GM19239 (cell line): ENCODE measurements around the gene COLGALT1.
"Not testable (repeated sequence)": the region's sequence is repeated elsewhere in the genome, so short reads cannot be mapped to it uniquely, and the experiment has no call there.

ENCODE experiments used
- DNase-seq: peaks from one replicate; pipeline ENCODE4 v3.0.0; 2011; ENCODE audit warnings: low spot score; ENCODE audit not compliant: insufficient read length
- FAIRE-seq: peaks from 2 replicates; lab custom pipeline; 2011; peaks lifted over from hg19 to GRCh38; lab: Jason Lieb, UNC

Gene COLGALT1

DNA sequence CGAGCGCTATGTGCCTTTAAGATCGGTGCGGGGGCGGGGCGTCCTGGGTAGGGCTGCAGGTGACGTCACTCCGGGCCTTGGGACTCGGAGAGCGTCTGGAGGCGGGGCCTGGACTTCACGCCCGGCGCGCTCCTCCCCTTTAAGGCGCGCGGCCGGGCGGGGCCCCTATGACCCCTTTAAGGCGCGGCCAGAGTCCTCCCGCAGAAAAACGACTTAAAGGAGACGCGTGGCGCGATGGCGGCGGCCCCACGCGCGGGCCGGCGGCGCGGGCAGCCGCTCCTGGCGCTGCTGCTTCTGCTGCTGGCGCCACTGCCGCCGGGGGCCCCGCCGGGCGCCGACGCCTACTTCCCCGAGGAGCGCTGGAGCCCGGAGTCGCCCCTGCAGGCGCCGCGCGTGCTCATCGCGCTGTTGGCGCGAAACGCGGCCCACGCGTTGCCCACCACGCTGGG, at the start of gene COLGALT1:
Gene COLGALT1 (plus strand): TSS at position 170 of the 449 bp plus-strand sequence. CDS start 65 bp downstream, at position 235.
- DNase-seq (peak; percentile 98), FAIRE-seq (no peak)

DNA sequence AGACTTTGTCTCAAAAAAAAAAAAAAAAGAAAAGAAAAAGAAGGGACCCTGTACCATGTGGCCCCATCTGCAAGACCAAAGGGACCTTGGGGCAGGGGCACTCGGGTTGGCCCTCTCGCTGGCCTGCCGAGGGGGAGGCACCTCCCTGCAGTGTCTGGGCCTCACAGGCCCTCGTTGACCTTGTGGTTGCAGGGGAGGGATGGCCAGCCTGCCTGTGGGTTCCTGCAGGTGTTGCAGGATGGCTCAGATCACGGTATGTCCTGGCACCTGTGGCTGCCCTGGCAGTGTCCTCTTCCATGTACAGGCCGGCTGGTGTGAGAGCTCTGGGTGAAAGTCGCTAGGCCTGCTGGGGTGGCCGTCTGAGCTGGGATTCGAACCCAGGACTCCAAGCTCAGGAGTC, 48.7 kb upstream of the COLGALT1 start:
- no peak for FAIRE-seq
- DNase-seq = no peak

DNA sequence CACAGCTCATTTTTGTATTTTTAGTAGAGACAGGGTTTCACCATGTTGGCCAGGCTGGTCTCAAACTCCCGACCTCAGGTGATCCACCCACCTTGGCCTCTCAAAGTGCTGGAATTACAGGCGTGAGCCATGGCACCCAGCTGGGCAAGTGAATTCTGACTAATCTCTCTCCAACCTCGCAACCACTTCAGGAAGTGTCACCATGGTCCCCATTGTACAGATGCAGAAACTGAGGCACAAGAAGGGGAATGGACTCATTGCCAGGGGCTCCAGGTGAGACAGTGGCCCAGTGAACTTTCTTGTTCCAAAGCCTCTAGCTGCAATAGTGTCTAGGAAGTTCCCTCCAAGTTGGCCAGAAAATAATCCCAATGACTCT, 46.9 kb upstream of the COLGALT1 start:
- DNase-seq, FAIRE-seq: not testable (repeated sequence)

DNA sequence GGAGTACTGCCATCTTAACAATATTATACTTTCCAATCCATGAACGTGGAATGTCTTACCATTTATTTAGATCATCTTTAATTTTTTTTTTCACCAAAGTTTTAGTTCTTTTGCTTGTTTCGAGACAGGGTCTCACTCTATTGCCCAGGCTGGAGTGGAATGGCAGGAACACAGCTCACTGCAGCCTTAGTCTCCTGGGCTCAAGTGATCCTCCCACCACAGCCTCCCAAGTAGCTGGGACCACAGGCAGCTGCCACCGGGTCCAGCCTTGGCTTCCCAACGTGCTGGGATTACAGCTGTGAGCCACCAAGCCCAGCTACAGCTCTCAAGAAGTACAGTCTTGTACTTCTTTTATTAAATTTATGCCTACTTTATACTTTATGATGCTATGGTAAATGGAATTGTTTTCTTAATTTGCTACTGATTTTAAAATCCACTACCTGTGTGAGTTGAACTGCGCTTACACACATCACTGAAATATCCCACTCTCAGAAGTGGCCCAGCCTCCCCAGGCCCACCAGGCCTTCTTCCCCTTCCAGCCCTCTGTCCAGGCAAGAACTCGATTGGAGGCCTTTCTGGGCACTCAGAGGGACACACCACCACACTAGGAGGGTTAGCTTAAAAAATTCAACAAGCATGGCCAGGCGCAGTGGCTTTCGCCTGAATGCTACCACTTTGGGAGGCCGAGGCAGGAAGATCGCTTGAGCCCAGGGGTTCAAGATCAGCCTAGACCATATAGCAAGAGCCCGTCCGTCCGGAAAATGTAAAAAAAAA, 45.0 kb upstream of the COLGALT1 start:
- no peak for DNase-seq
- no peak for FAIRE-seq

DNA sequence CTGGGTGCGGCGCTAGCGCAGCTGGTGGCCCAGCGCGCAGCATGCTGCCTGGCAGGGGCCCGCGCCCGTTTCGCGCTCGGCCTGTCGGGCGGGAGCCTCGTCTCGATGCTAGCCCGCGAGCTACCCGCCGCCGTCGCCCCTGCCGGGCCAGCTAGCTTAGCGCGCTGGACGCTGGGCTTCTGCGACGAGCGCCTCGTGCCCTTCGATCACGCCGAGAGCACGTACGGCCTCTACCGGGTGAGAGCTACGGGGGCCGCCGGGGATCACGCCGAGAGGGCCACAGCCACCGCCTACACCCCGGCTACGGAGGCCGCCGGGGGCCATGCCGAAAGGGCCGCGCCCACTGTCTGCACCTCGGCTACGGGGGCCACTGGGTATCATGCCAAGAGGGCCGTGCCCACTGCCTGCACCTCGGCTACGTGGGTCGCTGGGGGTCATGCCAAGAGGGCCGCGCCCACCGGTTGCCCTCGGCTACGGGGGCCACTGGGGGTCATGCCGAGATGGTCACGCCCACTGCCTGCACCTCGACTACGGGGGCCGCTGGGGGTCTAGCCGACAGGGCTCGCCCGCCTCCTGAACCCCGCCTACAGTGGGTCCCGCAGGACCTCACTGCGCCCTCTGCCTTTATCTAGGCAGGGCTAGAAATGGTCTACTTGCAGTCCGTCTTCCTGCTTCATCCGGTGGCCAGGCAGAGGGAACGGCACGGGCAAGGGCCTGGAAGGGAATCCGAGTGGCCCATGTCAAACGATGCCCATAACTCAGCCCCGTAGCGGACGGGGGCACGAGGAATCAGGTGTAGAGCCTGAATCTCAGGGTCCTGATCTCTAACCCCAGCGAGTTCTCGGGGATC, 43.5 kb upstream of the COLGALT1 start:
- DNase-seq (peak; percentile 72), FAIRE-seq (peak; percentile 81)

DNA sequence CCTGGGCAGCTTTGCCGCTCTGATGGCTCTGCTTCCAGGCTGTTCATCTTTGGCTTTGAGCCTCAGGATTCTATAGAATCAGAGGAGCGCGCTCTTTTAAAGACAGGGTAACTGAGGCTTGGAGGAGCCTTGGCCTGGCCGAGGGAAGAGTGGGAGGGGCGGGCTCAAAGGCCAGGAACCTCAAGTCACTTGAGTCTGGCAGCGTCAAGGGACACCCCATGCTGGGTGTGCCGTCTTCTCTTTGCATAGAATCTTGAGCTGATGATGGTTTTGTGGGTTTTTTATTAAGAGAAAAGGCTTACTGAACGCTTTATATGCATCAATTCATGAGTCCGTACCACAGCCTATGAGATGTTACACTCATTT, 42.9 kb upstream of the COLGALT1 start:
- DNase-seq (no peak), FAIRE-seq (no peak)

DNA sequence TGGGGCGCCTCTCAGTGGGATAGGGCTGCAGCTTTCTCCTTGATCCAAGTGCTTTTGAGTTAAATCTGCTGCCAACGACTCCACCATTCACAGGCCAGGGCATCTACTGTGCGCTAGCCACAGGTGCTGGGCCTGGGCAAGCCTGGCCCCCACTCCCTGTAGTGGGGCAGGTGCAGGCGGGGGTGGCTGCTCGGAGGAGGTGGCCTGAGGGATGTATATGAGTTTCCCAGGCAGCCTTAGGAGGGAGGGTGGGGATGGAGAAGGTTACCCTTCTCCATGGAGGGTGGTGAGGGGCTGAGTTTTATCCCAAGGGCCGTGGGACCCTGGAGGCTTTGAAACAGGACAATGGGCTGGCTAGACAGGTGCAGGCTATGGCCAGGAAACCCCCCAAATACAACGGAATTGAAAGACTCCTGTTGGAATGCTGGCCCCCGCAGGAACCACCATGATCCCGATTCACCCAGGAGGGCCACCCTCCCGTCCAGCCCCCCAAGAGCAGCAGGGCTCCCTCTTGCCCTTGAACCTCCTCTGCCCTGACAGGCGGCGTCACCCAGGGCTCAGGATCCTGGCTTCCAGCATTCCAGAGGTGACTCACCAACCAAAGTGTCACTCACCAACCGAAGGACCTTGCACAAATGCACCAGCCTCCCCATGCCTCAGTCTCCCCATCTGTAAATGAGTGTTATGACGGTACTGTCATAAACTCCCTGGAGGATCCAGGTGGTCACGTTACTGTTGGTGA, 39.9 kb upstream of the COLGALT1 start:
- DNase-seq (no peak), FAIRE-seq (no peak)

DNA sequence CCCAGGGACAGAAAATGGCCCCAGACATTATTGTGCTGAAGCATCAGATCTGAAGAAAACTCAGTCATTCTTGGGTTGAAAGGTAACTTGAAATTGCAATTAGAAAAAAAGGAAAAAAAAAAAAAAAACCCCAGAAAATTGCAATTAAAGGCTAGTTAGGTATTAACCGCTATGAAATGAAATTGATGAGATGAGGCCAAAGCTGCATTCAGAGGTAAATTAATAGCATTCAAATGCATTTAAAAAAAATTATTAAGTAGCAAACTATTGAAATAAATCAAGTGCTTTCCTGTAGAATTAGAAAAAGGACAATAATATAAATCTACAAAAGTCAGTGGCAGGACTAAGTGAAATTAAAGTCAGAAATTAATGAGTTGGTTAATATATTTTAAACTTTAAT, 37.6 kb upstream of the COLGALT1 start:
- DNase-seq (no peak), FAIRE-seq (no peak)

DNA sequence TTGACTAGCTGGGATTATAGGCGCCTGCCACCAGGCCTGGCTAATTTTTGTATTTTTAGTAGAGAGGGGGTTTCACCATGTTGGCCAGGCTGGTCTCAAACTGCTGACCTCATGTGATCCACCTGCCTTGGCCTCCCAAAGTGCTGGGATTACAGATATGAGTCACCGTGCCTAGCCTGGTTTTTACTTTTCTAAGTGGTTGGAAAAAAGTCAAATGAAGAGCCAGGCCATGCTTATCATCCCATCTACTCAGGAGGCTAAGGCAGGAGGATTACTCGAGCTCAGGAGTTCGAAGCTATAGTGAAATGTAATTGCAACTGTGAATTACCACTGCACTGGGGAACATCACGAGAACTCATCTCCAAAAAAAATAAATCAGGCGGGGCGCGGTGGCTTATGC, 36.8 kb upstream of the COLGALT1 start:
- not testable (repeated sequence) for DNase-seq, FAIRE-seq

DNA sequence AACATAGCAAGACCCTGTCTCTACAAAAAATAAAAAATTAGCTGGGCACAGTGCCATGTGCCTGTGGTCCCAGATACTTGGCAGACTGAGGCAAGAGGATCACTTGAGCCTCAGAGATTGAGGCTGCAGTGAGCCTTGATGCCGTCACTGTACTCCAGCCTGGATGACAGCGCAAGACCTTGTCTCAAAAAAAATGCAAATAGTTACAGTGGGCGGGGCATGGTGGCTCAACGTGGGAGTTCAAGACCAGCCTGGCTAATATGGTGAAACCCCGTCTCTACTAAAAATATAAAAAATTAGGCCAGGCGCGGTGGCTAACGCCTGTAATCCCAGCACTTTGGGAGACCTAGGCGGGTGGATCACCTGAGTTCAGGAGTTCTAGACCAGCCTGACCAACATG, 35.5 kb upstream of the COLGALT1 start:
- FAIRE-seq (no peak), DNase-seq (no peak)

DNA sequence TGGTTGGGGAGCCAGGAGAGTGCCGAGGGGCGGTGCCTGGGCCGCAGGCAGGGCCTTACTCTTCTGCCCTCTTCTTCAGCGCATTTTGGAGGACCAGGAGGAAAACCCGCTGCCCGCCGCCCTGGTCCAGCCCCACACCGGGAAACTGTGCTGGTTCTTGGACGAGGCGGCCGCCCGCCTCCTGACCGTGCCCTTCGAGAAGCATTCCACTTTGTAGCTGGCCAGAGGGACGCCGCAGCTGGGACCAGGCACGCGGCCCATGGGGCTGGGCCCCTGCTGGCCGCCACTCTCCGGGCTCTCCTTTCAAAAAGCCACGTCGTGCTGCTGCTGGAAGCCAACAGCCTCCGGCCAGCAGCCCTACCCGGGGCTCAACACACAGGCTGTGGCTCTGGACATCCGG, 34.6 kb upstream of the COLGALT1 start:
- DNase-seq (no peak), FAIRE-seq (no peak)

DNA sequence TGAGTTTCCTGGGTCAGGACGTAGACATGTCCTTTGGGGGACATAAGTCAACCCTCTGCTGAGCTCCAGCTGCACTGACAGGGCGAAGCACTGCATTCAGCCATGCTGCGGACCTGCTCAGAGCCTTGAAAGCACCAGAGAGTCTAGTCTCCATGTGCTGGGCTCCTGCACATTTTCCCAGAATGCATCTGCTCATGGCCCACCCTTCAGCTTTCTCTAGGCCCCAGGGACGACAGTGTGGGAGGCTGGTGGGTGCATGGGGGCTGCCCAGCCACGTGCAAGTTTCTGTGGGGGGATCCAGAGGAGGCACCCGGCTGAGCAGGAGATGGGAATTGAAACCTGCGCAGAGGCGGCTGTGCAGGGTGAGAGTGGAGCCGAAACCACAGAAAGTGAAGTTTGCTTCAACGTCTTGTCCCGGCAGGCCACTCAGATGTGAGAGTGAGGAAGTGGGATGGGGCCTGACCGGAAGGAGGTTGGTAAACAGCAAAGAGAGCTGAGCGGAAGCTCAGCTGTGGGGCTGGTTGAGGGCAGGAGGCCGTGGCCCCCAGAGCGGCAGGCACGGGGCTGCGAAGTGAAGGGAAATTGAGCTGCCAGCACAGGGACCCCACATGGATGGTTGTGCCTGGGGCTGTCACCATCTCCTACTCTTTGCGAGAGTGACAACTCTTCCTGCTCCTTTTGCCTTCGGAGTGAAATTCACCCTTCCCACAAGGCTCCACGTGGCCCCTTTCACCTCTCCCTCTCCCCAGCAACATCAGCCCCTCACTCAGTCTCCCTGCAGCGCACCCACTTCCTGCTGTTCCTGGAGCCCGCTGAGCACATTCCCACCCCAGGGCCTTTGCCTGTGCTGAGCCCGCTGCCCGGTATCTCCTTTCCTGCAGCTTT, 32.2 kb upstream of the COLGALT1 start:
- peak; percentile 84 for DNase-seq
- peak; percentile 100 for FAIRE-seq

DNA sequence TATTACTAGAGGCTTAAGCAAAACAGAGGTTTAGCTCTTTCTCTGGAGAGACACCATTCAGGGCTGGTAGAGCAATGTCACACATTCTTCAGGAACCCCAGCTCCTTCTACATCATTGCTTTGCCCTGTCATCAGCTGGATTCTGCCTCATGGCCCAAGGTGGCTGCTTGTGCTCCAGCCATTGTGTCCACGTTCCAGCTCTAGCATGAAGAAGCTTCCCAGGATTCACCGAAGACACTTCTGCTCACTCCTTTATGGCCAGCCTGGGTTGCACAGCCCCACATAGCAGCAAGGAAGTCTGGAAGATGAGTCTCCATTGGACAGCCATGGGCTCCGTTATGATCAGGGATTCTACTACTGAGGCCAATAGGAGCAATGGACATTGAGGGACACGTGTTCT, 30.8 kb upstream of the COLGALT1 start:
- no peak for FAIRE-seq
- no peak for DNase-seq

DNA sequence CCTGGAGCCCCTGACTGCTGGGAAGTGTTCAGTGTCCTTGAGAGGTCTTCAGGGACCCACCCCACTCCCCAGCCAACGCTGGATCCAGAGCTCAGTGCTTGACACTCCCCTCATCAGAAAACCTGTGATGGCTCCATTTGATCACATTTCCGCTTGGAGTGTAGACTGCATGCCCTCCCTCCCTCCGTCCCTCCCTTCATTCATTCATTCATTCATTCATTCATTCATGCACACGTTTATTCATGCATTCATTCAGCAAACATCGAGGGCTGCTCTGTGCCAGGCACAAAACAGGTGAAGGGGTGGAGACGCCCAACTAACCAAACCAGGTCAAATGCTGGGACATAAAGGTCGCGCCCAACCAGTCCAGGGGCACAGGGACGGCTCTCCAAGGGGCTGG, 30.3 kb upstream of the COLGALT1 start:
- FAIRE-seq = no peak
- no peak for DNase-seq

DNA sequence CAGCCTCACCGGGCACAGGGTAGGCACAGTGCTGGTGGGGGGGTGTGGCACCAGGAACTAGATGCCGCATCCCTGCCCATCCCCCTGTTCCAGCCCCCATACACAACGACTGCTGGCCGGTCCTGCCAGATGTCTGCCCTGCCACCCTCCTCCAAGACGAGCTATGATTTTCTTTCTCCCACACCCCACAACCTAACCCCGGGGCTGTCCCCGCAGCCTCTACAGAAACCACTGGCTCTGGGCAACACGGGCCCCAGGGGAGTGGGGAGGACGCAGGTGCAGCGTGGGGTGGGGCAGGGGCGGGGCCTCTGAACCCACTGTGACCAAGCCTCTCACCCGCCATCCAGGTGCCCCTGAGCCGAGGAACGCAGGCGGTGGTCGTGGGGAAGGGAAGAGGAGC, 28.5 kb upstream of the COLGALT1 start:
- DNase-seq = peak; percentile 65
- FAIRE-seq = peak; percentile 84

DNA sequence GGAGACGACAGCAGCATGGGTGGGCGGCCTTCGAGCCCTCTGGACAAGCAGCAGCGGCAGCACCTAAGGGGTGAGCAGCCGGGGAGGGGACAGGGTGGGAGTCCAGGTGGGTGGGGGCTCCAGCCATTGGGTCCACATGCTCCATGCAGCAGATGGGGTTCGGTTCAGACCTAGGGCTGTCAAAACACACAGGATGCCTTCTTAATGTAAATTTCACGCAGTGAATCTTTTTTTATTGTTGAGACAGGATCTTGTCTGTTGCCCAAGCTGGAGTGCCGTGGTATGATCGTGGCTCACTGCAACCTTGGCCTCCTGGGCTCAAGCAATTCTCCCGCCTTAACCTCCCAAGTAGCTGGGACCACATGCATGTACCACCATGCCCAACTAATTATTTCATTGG, 28.1 kb upstream of the COLGALT1 start:
- DNase-seq (no peak), FAIRE-seq (no peak)

DNA sequence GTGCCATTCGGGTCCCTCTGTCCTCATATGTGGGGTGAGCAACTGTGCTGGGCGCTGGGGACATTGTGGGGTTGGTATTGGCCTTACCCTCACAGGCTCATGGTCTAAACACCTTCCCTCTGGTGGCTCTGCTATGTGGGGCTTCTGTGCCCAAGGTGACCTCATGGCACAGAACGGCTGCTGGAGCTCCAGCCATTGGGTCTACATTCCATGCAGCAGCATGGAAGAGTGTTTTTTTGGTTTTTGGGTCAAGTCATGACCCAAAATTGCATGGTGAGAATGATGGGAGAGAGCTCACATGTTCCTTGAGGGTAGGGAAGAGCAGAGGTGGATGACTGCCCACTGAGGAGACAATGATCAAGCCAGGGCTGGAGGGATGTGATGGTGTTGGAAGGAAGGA, 26.8 kb upstream of the COLGALT1 start:
- no peak for FAIRE-seq
- no peak for DNase-seq

DNA sequence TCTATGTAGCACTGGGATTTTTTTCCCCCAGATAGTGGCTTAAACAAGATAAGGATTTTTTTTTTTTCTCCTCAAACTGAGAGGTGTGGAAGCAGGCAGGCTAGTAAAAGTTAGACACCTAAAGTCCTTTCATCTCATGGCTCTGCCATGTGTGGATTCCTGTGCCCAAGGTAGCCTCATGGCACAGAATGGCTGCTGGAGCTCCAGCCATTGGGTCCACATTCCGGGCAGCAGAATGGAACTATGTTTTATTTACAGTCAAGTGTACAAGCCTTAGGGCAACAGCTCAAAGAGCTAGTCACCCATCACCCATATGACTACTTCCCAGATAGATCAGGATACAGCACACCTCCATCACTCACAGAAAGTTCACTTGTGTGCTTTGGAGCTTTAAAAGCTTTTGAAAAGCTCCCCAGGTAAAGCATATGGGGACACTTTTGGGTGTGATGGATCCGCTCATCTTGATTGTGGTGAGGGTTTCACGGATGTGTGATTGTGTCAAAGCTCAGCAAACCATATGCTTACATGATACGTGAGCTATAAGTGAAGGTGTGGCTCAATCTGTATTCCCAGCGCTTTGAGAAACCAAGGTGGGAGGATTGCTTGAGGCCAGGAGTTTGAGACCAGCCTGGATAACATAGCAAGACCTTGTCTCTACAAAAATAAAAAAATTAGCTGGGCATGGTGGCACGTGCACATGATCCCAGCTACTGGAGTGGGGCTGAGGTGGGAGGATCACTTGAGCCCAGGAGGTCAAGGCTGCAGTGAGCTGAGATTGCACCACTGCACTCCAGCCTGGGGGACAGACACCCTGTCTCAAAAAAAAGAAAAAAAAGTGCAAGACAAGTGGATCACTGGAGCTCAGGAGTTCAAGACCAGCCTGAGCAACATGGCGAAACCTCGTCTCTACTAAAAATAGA, 25.9 kb upstream of the COLGALT1 start:
- FAIRE-seq = peak; percentile 49
- DNase-seq = no peak

DNA sequence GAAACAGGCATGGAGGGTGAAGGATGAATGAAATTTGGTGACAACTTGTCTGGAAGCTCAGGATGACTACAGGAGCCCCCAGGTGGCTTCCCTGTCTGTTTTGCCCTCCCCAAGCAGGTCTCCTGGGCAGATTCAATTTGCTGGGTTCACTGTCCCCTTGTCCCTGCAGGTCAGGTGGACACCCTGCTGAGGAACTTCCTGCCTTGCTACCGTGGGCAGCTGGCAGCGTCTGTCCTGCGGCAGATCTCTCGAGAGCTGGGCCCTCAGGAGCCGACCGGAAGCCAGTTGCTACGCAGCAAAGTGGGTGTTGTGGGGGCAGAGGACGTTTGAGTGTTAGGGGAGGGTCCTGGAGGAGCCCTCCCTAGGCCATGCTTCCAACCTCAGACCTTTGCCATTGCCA, 24.9 kb upstream of the COLGALT1 start:
- FAIRE-seq = no peak
- no peak for DNase-seq
